Activated naive CD8-positive, alpha-beta T cell treated with anti-CD3 and anti-CD28 coated beads, Interleukin-2, amount 50 U/mL, for 24 hours (primary cell): ENCODE measurements around the gene PTPRT.

Experiments
- ATAC-seq: fragments of 150-1000 bp; cut with Tn5 transposase; one replicate; pipeline ENCODE4 v1.10.0; 2021
- DNase-seq: peaks from one replicate; pipeline ENCODE4 v3.0.0; 2021
- H3K27ac Mint-ChIP-seq: one replicate; pipeline ENCODE4 v1.8.0; 2021; ENCODE audit warnings: mild to moderate bottlenecking, mixed read lengths
- H3K27me3 Mint-ChIP-seq: one replicate; pipeline ENCODE4 v1.8.0; 2021; ENCODE audit warnings: mixed read lengths
- H3K36me3 Mint-ChIP-seq: one replicate; pipeline ENCODE4 v1.8.0; 2021; ENCODE audit warnings: low read depth, mixed read lengths
- H3K4me1 Mint-ChIP-seq: one replicate; pipeline ENCODE4 v1.8.0; 2021; ENCODE audit warnings: mixed read lengths
- H3K4me3 Mint-ChIP-seq: one replicate; pipeline ENCODE4 v1.8.0; 2021; ENCODE audit warnings: mild to moderate bottlenecking, moderate library complexity, mixed read lengths
- H3K9me3 Mint-ChIP-seq: one replicate; pipeline ENCODE4 v1.8.0; 2021; ENCODE audit warnings: mixed read lengths

The PTPRT gene

DNA sequence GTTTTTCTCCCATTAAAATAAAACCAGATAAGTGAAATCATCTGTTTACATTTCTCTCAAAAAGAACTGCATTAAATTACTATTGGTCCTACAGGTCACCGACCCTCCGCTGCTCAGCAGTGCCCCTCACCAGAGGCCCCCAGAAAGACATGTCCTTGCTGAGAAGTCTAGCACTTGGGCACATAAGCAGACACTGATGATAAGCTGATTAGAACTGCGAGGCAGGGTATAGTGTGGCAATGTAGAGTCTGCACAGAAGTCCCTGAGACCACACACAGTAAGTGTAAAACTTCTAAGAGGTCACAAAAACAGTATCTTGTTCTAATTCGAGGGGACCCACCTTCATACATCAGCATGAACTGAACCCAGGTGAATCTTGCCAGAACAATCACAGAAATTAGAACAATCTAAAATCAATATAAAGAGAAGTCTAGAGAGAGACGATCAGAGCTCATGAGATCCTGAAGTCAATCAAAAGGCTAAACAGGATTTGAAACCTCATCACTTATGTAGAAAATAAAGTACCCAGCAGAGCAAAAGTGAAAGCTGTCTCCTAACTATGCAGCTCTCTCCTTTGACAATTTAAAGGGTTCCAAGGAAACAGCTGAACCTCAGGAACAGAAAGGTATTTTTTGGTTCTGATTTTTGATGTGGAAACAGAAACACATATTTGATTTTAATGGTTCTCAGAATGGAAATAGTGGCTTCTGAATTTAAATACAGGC, 182.9 kb downstream of the PTPRT start:
- DNase-seq (no peak), ATAC-seq (no peak)
- no peaks in the 10 kb centered on the region for H3K36me3 Mint-ChIP-seq
- H3K27me3 Mint-ChIP-seq: no peaks in the 10 kb centered on the region
- H3K4me3 Mint-ChIP-seq: no peak overlapping the region
- H3K4me1 Mint-ChIP-seq: no peaks in the 10 kb centered on the region
- H3K27ac Mint-ChIP-seq: no peak overlapping the region
- H3K9me3 Mint-ChIP-seq: no peaks in the 10 kb centered on the region

DNA sequence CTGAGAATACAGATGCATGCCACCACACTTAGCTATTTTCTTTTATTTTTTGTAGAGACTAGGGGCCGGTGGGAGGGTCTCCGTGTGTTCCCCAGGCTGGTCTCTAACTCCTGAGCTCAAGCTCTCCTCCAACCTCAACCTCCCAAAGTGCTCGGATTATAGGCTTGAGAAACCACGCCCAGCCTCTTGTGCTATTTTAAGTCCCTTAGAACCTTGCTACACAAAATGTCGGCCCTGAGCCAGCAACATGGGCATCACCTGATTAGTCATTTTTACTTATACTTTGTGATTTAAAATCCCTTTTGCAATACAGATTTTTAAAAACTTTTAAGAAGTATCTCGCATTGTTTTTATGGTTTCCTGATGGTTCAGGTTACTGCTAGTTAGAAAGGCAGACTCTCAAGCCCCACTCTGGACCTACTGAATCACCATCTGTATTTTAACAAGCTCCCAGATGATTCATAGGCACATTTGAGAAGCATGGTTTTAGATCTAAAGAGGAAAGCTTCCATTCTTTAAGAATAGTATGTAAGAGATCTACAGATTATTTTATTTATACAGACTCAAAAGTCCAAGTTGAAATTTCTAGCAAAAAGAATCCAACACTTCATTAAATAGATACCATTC, 186.3 kb downstream of the PTPRT start:
- DNase-seq (no peak), ATAC-seq (no peak)
- no peak overlapping the region for H3K27ac Mint-ChIP-seq
- no peaks in the 10 kb centered on the region for H3K4me1 Mint-ChIP-seq
- H3K27me3 Mint-ChIP-seq: no peaks in the 10 kb centered on the region
- H3K36me3 Mint-ChIP-seq: no peaks in the 10 kb centered on the region
- no peaks in the 10 kb centered on the region for H3K9me3 Mint-ChIP-seq
- no peak overlapping the region for H3K4me3 Mint-ChIP-seq

DNA sequence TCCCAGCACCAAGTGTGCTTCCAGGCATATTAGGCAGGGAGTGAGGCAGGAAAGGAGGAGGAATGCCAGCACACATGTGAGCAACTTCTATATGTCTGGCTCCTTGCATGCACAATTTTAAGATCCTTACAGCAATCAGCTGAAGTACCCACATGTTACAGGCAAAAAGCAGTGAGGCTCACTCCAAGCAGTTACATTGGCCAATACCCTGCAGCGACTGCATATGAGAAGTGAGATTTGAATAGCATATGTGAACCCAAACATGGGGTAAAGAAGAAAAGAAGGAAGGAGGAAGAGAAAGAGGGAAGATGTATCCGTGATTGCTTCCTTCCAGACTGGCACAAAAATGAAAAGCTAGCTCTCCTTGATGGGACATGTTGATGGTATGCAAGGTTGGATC, 193.6 kb downstream of the PTPRT start:
- no peak overlapping the region for H3K27ac Mint-ChIP-seq
- no peak for ATAC-seq
- H3K4me3 Mint-ChIP-seq: no peak overlapping the region
- H3K27me3 Mint-ChIP-seq: no peaks in the 10 kb centered on the region
- no peak for DNase-seq
- H3K4me1 Mint-ChIP-seq: no peaks in the 10 kb centered on the region
- H3K36me3 Mint-ChIP-seq: no peaks in the 10 kb centered on the region
- no peaks in the 10 kb centered on the region for H3K9me3 Mint-ChIP-seq

DNA sequence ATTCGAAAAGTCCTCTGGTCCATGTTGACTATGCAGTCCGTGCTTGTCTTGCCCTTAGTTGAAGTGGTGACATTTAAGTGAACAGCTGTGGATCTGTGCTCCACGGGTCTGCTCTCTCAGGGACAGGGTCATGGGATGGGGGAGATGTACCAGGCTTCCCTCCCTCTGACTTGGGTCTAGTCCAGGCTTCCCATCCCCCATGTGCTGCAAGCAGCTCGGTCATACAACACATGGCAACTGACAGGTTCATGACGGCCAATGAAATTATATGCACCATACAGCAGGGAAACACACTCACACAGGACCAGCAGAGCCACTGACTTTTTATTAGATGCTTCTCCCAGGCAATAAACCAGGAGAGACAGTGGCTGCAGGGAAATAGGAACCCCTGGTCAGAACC, 201.4 kb downstream of the PTPRT start:
- no peaks in the 10 kb centered on the region for H3K9me3 Mint-ChIP-seq
- no peaks in the 10 kb centered on the region for H3K27me3 Mint-ChIP-seq
- no peak overlapping the region for H3K27ac Mint-ChIP-seq
- ATAC-seq (no peak), DNase-seq (no peak)
- H3K36me3 Mint-ChIP-seq: no peaks in the 10 kb centered on the region
- H3K4me1 Mint-ChIP-seq: no peaks in the 10 kb centered on the region
- H3K4me3 Mint-ChIP-seq: no peak overlapping the region

DNA sequence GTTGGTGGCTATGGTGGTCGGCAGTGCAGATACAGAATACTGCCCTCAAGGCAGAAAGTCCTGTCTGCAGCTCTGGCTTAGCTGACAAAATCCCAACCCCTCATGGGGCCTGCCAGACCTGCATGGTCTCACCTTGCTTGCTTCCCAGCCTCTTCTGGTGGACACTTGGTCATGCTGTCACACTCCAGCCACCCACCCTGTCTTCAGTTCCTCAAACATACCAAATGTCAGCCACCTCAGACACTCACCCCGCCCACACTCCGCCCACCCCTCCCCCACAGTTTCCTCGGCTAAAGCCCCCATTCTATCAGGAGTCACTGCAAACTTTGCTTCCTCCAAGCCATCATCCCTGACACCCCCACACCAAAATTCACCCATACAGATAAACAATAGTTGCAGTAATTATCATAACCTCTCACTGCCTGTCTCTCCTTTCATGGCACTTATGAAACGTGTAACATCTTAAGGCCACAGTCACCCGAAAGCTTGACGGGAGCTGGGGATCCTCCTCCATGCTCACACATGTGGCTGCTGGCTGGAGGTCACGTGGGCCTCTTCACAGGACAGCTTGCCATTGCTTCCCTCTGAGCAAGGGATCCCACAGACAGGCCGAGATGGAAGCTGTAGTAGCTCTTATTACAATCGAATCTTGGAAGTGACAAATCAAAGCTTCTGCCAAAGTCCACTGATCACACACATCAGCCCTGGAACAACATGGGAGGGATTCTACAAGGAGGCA, 202.2 kb downstream of the PTPRT start:
- H3K36me3 Mint-ChIP-seq: no peaks in the 10 kb centered on the region
- H3K27ac Mint-ChIP-seq: no peak overlapping the region
- DNase-seq (no peak), ATAC-seq (no peak)
- H3K27me3 Mint-ChIP-seq: no peaks in the 10 kb centered on the region
- no peaks in the 10 kb centered on the region for H3K4me1 Mint-ChIP-seq
- no peaks in the 10 kb centered on the region for H3K9me3 Mint-ChIP-seq
- no peak overlapping the region for H3K4me3 Mint-ChIP-seq

DNA sequence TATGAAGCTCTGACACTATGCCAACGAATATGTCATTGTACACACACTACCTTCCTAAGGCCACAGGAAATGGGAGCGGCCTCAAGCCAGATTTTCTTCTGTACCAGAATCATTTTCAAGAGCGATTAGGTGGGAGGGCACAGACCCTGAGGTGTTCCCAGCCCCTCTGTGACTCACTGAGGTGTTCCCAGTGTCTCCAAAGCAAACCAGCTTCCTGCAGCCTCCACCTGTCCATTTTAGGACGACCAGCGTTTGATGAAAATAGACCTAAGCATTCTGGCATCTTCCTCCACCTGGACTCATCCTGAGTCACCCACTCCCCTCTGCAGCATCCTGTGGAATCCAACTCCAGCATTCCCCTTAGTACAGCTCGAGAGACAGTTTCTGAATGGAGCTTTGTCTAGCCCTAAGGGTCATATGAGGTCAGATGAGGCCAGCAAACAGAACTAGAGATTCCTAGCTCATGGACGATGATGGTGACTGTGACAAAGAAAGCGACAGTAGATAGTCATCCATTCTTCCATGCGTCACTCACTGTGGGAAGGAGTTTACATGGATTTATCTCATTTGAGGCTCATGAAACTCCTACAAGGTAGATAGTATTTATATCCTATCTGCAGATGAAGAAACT, 203.4 kb downstream of the PTPRT start:
- DNase-seq: no peak
- Mint-ChIP-seq H3K4me3 (no peak overlapping the region), H3K27ac (no peak overlapping the region)

DNA sequence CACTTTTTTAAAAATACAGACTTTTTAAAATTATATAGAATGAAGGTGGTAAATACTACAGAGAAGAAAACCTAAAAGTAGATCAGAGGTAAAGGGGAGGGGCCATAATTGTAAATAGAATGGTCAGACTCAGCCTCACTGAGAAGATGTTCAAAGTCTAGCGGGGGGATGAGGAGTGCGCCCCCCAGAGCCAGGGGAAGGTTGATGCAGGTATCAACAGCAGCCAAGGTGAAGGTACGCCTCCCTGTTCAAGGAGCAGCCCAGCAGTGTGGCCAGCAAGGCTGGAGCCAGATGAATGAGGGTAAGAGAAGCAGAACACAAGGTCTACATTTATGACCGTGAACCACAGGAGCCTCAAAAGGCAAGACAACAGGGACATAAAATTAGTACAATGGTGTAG, 204.1 kb downstream of the PTPRT start:
- Mint-ChIP-seq H3K36me3 (no peaks in the 10 kb centered on the region), H3K9me3 (no peaks in the 10 kb centered on the region), H3K4me3 (no peak overlapping the region), H3K27ac (no peak overlapping the region), H3K4me1 (no peaks in the 10 kb centered on the region), H3K27me3 (no peaks in the 10 kb centered on the region)
- DNase-seq: no peak
- ATAC-seq: no peak

More for the DNA sequence above, 203.4 kb downstream of the PTPRT start:
- no peaks in the 10 kb centered on the region for H3K36me3 Mint-ChIP-seq
- H3K9me3 Mint-ChIP-seq: no peaks in the 10 kb centered on the region
- no peaks in the 10 kb centered on the region for H3K4me1 Mint-ChIP-seq
- no peaks in the 10 kb centered on the region for H3K27me3 Mint-ChIP-seq
- no peak for ATAC-seq

DNA sequence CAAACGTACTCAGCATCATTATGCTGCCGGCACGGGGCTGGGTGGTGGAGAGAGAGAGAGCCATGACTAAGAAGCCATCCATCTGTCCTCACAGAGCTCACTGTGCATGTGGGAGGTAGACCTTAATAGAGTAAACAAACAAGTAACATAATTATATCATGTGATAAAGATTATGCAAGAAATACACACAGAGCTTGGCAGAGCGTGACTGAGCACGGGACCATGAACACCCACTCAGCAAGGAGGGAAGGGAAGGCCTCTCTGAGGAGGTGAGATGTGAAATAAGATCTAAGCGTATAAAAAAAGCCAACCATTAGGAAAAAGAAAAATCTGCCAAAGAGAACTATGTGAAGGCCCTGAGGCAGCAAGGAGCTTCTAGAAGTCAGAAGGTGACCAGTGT, 207.5 kb downstream of the PTPRT start:
- no peaks in the 10 kb centered on the region for H3K4me1 Mint-ChIP-seq
- no peak overlapping the region for H3K4me3 Mint-ChIP-seq
- no peak overlapping the region for H3K27ac Mint-ChIP-seq

DNA sequence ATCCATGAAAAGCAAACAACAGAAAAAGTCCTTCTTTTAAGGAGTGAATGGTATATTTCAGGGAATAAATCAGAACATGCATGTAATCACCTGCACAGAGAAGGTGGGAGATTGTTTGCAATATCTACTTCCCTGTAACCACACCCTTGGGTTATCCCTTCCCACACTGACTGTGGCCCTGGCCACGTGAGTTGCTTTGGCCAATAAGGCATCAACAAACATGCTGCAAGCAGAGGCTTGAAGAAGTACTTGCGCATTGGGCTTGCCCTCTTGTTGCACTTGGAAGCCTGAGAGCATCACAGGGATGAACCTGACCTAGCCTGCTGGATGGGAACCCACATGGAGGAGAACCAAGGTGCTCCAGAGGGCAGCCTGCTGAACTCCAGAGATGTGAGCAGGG, 208.5 kb downstream of the PTPRT start:
- Mint-ChIP-seq H3K9me3 (no peaks in the 10 kb centered on the region), H3K4me3 (no peak overlapping the region), H3K27ac (no peak overlapping the region), H3K4me1 (no peaks in the 10 kb centered on the region), H3K27me3 (no peaks in the 10 kb centered on the region), H3K36me3 (no peaks in the 10 kb centered on the region)
- DNase-seq (no peak), ATAC-seq (no peak)

More for the DNA sequence above, 207.5 kb downstream of the PTPRT start:
- Mint-ChIP-seq H3K27me3 (no peaks in the 10 kb centered on the region), H3K9me3 (no peaks in the 10 kb centered on the region), H3K36me3 (no peaks in the 10 kb centered on the region)
- ATAC-seq: no peak
- no peak for DNase-seq

DNA sequence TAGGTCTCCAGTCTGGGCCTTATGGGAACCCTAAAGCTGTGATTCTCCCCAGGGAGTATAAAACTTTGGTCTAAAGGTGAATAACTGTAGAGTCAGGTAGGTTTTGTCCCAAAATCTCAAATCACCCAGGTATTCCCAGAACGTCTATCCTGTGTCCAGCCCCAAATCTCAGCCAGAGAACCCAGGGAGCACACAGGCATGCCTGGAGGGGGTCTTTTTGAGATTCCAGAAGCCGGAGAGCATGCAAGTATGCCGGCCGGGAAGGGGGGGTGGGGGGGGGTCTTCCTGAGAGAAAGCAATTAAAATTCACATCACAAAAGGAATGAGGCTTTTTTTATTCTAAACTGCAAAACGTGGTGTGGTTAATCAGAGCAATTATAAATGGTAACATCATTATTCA, 210.0 kb downstream of the PTPRT start:
- H3K4me1 Mint-ChIP-seq: no peaks in the 10 kb centered on the region
- no peak for ATAC-seq
- H3K4me3 Mint-ChIP-seq: no peak overlapping the region
- no peak overlapping the region for H3K27ac Mint-ChIP-seq
- H3K27me3 Mint-ChIP-seq: no peaks in the 10 kb centered on the region
- H3K9me3 Mint-ChIP-seq: no peaks in the 10 kb centered on the region
- DNase-seq: no peak
- H3K36me3 Mint-ChIP-seq: no peaks in the 10 kb centered on the region

DNA sequence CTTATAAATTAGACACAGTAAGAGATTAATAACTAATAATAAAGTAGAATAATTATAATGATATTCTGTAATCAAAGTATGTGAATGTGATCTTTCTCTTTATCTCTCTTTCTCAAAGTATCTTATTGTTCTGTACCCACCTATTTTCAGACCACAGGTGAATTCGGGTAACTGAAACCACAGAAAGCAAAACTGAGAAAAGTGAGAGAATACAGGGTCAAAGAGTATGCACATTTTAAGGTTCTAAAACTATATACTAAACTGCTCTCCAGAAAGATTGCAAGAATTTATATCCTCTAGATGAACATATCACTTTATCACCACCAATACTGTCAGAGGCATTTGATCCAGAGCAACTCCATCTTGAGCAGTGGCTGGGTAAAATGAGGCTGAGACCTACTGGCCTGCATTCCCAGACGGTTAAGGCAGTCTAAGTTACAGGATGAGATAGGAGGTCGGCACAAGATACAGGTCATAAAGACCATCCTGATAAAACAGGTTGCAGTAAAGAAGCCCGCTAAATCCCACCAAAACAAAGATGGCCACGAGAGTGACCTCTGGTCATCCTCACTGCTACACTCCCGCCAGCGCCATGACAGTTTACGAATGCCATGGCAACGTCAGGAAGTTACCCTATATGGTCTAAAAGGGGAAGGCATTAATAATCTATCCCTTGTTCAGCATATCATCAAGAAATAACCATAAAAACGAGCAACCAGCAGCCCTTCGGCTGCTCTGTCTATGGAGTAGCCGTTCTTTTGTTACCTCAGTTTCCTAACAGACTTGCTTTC, 211.3 kb downstream of the PTPRT start:
- ATAC-seq (no peak), DNase-seq (no peak)
- Mint-ChIP-seq H3K4me3 (no peak overlapping the region), H3K9me3 (no peaks in the 10 kb centered on the region), H3K27ac (no peak overlapping the region), H3K4me1 (no peaks in the 10 kb centered on the region), H3K27me3 (no peaks in the 10 kb centered on the region), H3K36me3 (no peaks in the 10 kb centered on the region)

DNA sequence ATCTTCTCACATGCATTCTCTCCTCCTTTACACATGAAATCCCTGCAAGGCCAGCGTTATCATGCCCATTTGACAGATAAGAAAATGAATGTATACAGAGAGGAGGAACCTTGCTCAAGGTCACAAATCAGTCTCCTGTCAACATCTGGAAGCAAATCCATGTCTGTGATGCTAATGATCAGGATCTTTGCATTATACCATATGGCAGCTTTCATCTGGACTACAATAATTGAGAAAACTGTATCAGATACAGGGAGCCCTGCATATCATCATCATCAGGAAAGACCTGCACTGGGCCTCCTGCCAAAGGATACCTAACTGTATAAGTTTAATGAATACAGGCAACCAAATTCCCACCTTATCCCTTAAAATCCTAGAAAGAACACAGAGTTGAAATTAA, 213.7 kb downstream of the PTPRT start:
- Mint-ChIP-seq H3K36me3 (no peaks in the 10 kb centered on the region), H3K4me3 (no peak overlapping the region), H3K9me3 (peaks cover 7% of the 10 kb centered on the region), H3K27ac (no peak overlapping the region), H3K27me3 (no peaks in the 10 kb centered on the region), H3K4me1 (no peaks in the 10 kb centered on the region)
- no peak for ATAC-seq
- DNase-seq: no peak

DNA sequence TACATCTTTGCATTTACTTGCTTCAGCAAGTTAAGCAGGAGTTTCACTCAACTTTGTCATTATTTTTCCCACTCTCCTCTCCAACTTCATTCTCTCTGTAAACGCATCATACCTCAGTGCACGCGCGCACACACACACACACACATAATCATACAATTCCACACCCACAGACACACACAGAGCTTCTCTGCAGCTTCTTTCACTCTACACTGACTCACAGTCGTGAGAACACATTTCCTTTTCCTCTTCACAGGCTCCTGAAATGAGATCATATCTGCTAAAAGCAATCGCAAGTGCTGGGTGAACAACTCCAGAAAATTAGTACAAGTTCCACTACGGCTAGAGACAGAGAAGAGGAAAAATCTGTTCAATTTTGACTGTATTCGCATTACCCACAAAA, 215.4 kb downstream of the PTPRT start:
- no peak for ATAC-seq
- peaks cover 7% of the 10 kb centered on the region for H3K9me3 Mint-ChIP-seq
- H3K36me3 Mint-ChIP-seq: no peaks in the 10 kb centered on the region
- no peak overlapping the region for H3K27ac Mint-ChIP-seq
- no peak for DNase-seq
- no peaks in the 10 kb centered on the region for H3K27me3 Mint-ChIP-seq
- H3K4me3 Mint-ChIP-seq: no peak overlapping the region
- H3K4me1 Mint-ChIP-seq: no peaks in the 10 kb centered on the region

DNA sequence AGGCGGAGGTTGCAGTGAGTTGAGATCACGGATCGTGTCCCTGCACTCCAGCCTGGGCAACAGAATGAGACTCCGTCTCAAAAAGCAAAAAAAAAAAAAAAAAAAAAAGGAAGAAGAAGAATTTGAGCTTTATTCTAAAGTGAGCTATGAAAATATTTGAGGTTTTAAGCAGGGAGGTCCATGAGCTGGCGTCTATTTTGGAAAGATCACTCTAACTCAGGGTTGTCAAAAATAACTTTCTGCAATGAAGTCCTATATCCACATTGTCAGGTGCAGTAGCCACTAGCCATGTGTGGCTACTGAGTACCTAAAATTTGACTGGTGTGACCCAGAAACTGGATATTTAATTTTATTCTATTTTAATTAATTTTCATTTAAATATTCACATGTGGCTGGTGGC, 217.1 kb downstream of the PTPRT start:
- Mint-ChIP-seq H3K4me1 (no peaks in the 10 kb centered on the region), H3K4me3 (no peak overlapping the region), H3K27ac (no peak overlapping the region), H3K27me3 (no peaks in the 10 kb centered on the region), H3K36me3 (no peaks in the 10 kb centered on the region), H3K9me3 (peaks cover 11% of the 10 kb centered on the region)
- DNase-seq: no peak
- ATAC-seq: no peak
